Hepatocyte (in vitro differentiated cells): ENCODE measurements around the gene HSPB2. TPM values are rescaled to one million over a fixed set of nuclear protein-coding genes. Genes with fewer than 3 reads are reported as not detected.

Experiments used
- DNase-seq: peaks from one replicate; pipeline ENCODE4 v3.0.0-alpha.2; 2016; ENCODE audit warnings: low spot score
- H2AFZ ChIP-seq: fragments of 200-600 bp; sonication (generic); 2 replicates; pipeline ENCODE4 v1.6.0; 2016; ENCODE audit warnings: antibody characterized with exemption, mild to moderate bottlenecking
- H3K27ac ChIP-seq: fragments of 200-600 bp; sonication (generic); 2 replicates; pipeline ENCODE4 v1.5.1; 2016; ENCODE audit warnings: mild to moderate bottlenecking
- H3K27me3 ChIP-seq: fragments of 200-600 bp; sonication (generic); 2 replicates; pipeline ENCODE4 v1.6.1; 2016
- H3K36me3 ChIP-seq: fragments of 200-600 bp; sonication (generic); replicated peaks from 2 replicates; pipeline ENCODE4 v1.5.1; 2016; ENCODE audit warnings: low read depth; ENCODE audit not compliant: insufficient read depth
- H3K4me1 ChIP-seq: fragments of 200-600 bp; sonication (generic); 2 replicates; pipeline ENCODE4 v1.5.1; 2016; ENCODE audit warnings: mild to moderate bottlenecking, moderate library complexity; ENCODE audit not compliant: insufficient read depth
- H3K4me2 ChIP-seq: fragments of 200-600 bp; sonication (generic); 2 replicates; pipeline ENCODE4 v1.6.0; 2016
- H3K4me3 ChIP-seq: fragments of 200-600 bp; sonication (generic); 2 replicates; pipeline ENCODE4 v1.5.1; 2016; ENCODE audit warnings: mild to moderate bottlenecking
- H3K79me2 ChIP-seq: fragments of 200-600 bp; sonication (generic); 2 replicates; pipeline ENCODE4 v1.6.0; 2017; ENCODE audit warnings: mild to moderate bottlenecking
- H3K9me2 ChIP-seq: fragments of 200-600 bp; sonication (generic); replicated peaks from 2 replicates; pipeline ENCODE4 v1.6.0; 2017; ENCODE audit warnings: mild to moderate bottlenecking; ENCODE audit not compliant: insufficient read depth
- H3K9me3 ChIP-seq: fragments of 200-600 bp; sonication (generic); 2 replicates; pipeline ENCODE4 v1.5.1; 2016; ENCODE audit warnings: low read depth, mild to moderate bottlenecking
- H4K20me1 ChIP-seq: fragments of 200-600 bp; sonication (generic); 2 replicates; pipeline ENCODE4 v1.6.0; 2016; ENCODE audit warnings: mild to moderate bottlenecking; ENCODE audit not compliant: insufficient read depth, poor library complexity, severe bottlenecking
- CTCF ChIP-seq: fragments of 200-600 bp; sonication (generic); IDR thresholded peaks from 2 replicates; pipeline ENCODE4 v1.5.1; 2016; ENCODE audit warnings: antibody characterized with exemption, mild to moderate bottlenecking; ENCODE audit not compliant: poor library complexity
- EZH2 ChIP-seq: fragments of 200-600 bp; sonication (generic); IDR thresholded peaks from 2 replicates; pipeline ENCODE4 v1.6.1; 2016; ENCODE audit warnings: antibody characterized with exemption, mild to moderate bottlenecking, borderline replicate concordance
- EZH2phosphoT487 ChIP-seq: fragments of 200-600 bp; sonication (generic); IDR thresholded peaks from one replicate; pipeline ENCODE4 v1.6.1; 2018; ENCODE audit warnings: antibody characterized with exemption, mild to moderate bottlenecking, low read depth, moderate library complexity; ENCODE audit not compliant: unreplicated experiment, severe bottlenecking
- WGBS: methylation state at CpG from one replicate; pipeline ENCODE4 v1.1.6; 2016; ENCODE audit warnings: low lambda C conversion rate; ENCODE audit errors: missing lambda C conversion rate; 5-methylcytosine and 5-hydroxymethylcytosine counted together
- polyA plus RNA-seq: library from polyadenylated mRNA; unstranded; fragments of >200 nt; fragmentation: Nextera tagmentation; extraction: Ambion mirVana; gene quantifications from 2 replicates; pipeline ENCODE4 v1.2.1, GENCODE V29; 2016
- total RNA-seq: library from RNA; depleted of rRNA; stranded (reverse); fragments of >200 nt; gene quantifications from 2 replicates; pipeline ENCODE4 v1.2.3, GENCODE V29; 2014

HSPB2 gene
- total and polyA plus RNA-seq, 2 experiments from 2014 or later, result 0.29 TPM; not detected in 1

DNA sequence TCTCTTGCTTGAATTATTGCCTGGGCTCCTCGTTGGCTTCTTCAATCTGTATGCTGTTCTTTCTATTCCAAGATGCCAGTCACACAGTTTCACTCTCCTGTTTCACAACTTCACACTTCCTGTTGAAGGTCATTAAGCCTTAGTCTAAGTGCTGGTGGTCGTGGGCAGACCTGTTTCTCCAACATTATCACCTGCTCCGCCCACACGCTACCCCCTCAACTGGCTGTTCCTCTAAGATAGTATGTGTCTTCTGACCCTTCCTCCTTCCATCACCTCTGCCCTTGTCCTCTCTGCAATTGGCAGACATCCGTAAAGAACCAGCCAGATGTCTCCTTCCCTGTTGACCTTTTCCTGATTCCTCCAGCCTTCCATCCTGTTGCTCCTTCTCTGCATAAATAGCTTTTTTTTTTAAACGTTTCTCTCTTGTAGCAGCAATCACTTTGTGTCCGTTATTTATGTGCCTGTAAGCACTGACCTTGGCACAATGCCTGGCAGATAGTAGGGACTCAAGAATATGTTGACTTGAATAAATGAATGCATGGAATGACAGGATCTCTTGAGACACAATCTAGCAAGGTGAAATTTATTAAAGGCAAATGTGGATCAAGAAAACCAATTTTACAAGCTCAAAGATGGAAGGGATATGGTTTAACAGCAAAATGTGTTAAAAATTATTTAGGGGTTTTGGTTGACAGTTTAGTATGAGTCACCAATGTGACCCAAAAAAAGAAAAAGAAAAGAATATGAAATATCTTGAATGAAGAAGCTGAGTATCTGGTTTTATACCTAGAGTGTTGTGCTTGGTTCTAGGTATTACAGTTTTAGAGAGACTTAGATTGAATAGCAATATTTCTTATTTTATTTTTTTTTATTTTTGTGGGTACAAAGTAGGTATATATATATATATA, 37.2 kb downstream of the HSPB2 start:
- Histone ChIP-seq H3K4me2 (no peak overlapping the region), H4K20me1 (no peaks in the 10 kb centered on the region), H3K9me3 (no peaks in the 10 kb centered on the region), H3K4me3 (no peak overlapping the region), H2AFZ (no peak overlapping the region), H3K36me3 (no peaks in the 10 kb centered on the region), H3K4me1 (peaks cover 5% of the 10 kb centered on the region), H3K27me3 (no peaks in the 10 kb centered on the region), H3K79me2 (peaks cover 3% of the 10 kb centered on the region), H3K27ac (no peak overlapping the region), H3K9me2 (no peaks in the 10 kb centered on the region)
- DNase-seq, result no peak
- no peak for TF ChIP-seq EZH2phosphoT487
- WGBS, result 75% methylated on average over 7 of the region's 7 CpGs

DNA sequence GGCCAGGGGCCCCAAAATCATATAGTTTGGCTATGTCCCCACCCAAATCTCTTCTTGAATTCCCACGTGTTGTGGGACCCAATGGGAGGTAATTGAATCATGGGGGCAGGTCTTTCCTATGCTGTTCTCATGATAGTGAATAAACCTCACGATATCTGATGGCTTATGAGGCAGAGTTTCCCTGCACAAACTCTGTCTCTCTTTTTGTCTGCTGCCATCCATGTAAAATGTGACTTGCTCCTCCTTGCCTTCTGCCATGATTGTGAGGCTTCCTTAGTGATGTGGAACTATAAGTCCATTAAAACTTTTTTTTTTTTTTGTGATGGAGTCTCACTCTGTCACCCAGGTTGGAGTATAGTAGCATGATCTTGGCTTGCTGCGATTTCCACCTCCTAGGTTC, 39.0 kb downstream of the HSPB2 start:
- no peak for DNase-seq
- H3K4me1 ChIP-seq, result no peaks in the 10 kb centered on the region
- no peaks in the 10 kb centered on the region for H3K9me2 ChIP-seq
- H3K79me2 ChIP-seq, result peaks cover under 1% of the 10 kb centered on the region
- no peak for TF ChIP-seq EZH2phosphoT487
- TF ChIP-seq CTCF, result no peak
- TF ChIP-seq EZH2, result no peak
- no peak overlapping the region for H3K4me3 ChIP-seq
- no peaks in the 10 kb centered on the region for H3K27me3 ChIP-seq
- H4K20me1 ChIP-seq, result no peaks in the 10 kb centered on the region
- no peaks in the 10 kb centered on the region for H3K36me3 ChIP-seq
- WGBS, result 94% methylated on average over 3 of the region's 3 CpGs
- H2AFZ ChIP-seq, result no peak overlapping the region
- H3K27ac ChIP-seq, result no peak overlapping the region
- no peak overlapping the region for H3K4me2 ChIP-seq
- H3K9me3 ChIP-seq, result no peaks in the 10 kb centered on the region

GRCh38 chr11:111954154-111954553, 41.6 kb downstream of the HSPB2 start:
- Histone ChIP-seq H3K4me3 (no peak overlapping the region), H3K4me2 (no peak overlapping the region), H3K79me2 (no peaks in the 10 kb centered on the region), H3K9me2 (no peaks in the 10 kb centered on the region), H3K4me1 (no peaks in the 10 kb centered on the region), H3K9me3 (no peaks in the 10 kb centered on the region), H3K27ac (no peak overlapping the region), H4K20me1 (no peaks in the 10 kb centered on the region), H3K27me3 (no peaks in the 10 kb centered on the region), H2AFZ (no peak overlapping the region), H3K36me3 (no peaks in the 10 kb centered on the region)
- DNase-seq, result no peak
- TF ChIP-seq EZH2phosphoT487 (no peak), EZH2 (no peak), CTCF (no peak)
- WGBS, result 92% methylated on average over 4 of the region's 4 CpGs

- no peaks in the 10 kb centered on the region for H3K27me3 ChIP-seq
- H3K27ac ChIP-seq, result no peak overlapping the region
- H3K9me2 ChIP-seq, result no peaks in the 10 kb centered on the region
- no peaks in the 10 kb centered on the region for H3K9me3 ChIP-seq
- no peaks in the 10 kb centered on the region for H3K36me3 ChIP-seq
- DNase-seq, result no peak
- peaks cover 6% of the 10 kb centered on the region for H3K4me1 ChIP-seq
- no peak overlapping the region for H2AFZ ChIP-seq
- no peaks in the 10 kb centered on the region for H4K20me1 ChIP-seq
- 97% methylated on average over 12 of the region's 12 CpGs for WGBS
- H3K4me3 ChIP-seq, result no peak overlapping the region
- no peaks in the 10 kb centered on the region for H3K79me2 ChIP-seq
- no peak overlapping the region for H3K4me2 ChIP-seq
- no peak for TF ChIP-seq CTCF
- TF ChIP-seq EZH2, result no peak
- TF ChIP-seq EZH2phosphoT487, result no peak
These were observed 45.3 kb downstream of the HSPB2 start for GRCh38 chr11:111957663-111958444.
